HG02759 (cell line): ENCODE measurements around the gene LIMS2.

ENCODE experiments used
- ATAC-seq: cut with Tn5 transposase; IDR thresholded peaks from one replicate; pipeline ENCODE4 v1.9.1; 2021; ENCODE audit warnings: mild to moderate bottlenecking, moderate library complexity; ENCODE audit not compliant: unreplicated experiment

LIMS2 gene

GRCh38 chr2:127675331-127676261, at the start of gene LIMS2:
Gene LIMS2, minus strand, starts transcription at chr2:127675530. Its CDS starts 506 bp downstream, at chr2:127675024.
- ATAC-seq: no peak

- ATAC-seq: no peak
These were observed 47.5 kb upstream of the LIMS2 start for GRCh38 chr2:127722807-127723206.

GRCh38 chr2:127721978-127722355, 46.6 kb upstream of the LIMS2 start:
- ATAC-seq: no peak

GRCh38 chr2:127721311-127721977, 46.1 kb upstream of the LIMS2 start:
- no peak for ATAC-seq

- no peak for ATAC-seq
These were observed 44.2 kb upstream of the LIMS2 start for GRCh38 chr2:127719301-127720218.

- ATAC-seq: no peak
These were observed 42.9 kb upstream of the LIMS2 start for GRCh38 chr2:127718271-127718670.

- ATAC-seq: no peak
These were observed 40.6 kb upstream of the LIMS2 start for GRCh38 chr2:127715778-127716449.

GRCh38 chr2:127713562-127713961, 38.2 kb upstream of the LIMS2 start:
- ATAC-seq: no peak

- no peak for ATAC-seq
These were observed 37.7 kb upstream of the LIMS2 start for GRCh38 chr2:127712999-127713398.

- ATAC-seq: no peak
These were observed 34.0 kb upstream of the LIMS2 start for GRCh38 chr2:127709336-127709735.

- ATAC-seq: no peak
These were observed 32.7 kb upstream of the LIMS2 start for GRCh38 chr2:127707890-127708648.

- ATAC-seq: no peak
These were observed 31.1 kb upstream of the LIMS2 start for GRCh38 chr2:127706215-127706990.

- ATAC-seq: no peak
These were observed 30.2 kb upstream of the LIMS2 start for GRCh38 chr2:127705391-127706065.

- no peak for ATAC-seq
These were observed 29.5 kb upstream of the LIMS2 start for GRCh38 chr2:127704641-127705390.

GRCh38 chr2:127703282-127703681, 28.0 kb upstream of the LIMS2 start:
- no peak for ATAC-seq

- no peak for ATAC-seq
These were observed 27.2 kb upstream of the LIMS2 start for GRCh38 chr2:127702395-127703009.

- ATAC-seq: peak; percentile 52
These were observed 26.5 kb upstream of the LIMS2 start for GRCh38 chr2:127701651-127702394.
